DND-41 (cell line): ENCODE data around the gene C17orf114.

Source experiments
- EZH2 ChIP-seq: IDR thresholded peaks from 3 replicates; pipeline ENCODE4 v1.6.1; 2012; ENCODE audit warnings: borderline replicate concordance, low read depth, mild to moderate bottlenecking, moderate library complexity, low read length, inconsistent platforms; ENCODE audit not compliant: severe bottlenecking
- TF ChIP-seq, protein P1 (sequence below): IDR thresholded peaks from 2 replicates; pipeline ENCODE4 v1.5.1; 2012; ENCODE audit warnings: borderline replicate concordance, low read length, moderate library complexity, mild to moderate bottlenecking; ENCODE audit not compliant: poor library complexity, severe bottlenecking; ENCODE audit errors: extremely low read depth

- TF ChIP-seq, protein P1, sequence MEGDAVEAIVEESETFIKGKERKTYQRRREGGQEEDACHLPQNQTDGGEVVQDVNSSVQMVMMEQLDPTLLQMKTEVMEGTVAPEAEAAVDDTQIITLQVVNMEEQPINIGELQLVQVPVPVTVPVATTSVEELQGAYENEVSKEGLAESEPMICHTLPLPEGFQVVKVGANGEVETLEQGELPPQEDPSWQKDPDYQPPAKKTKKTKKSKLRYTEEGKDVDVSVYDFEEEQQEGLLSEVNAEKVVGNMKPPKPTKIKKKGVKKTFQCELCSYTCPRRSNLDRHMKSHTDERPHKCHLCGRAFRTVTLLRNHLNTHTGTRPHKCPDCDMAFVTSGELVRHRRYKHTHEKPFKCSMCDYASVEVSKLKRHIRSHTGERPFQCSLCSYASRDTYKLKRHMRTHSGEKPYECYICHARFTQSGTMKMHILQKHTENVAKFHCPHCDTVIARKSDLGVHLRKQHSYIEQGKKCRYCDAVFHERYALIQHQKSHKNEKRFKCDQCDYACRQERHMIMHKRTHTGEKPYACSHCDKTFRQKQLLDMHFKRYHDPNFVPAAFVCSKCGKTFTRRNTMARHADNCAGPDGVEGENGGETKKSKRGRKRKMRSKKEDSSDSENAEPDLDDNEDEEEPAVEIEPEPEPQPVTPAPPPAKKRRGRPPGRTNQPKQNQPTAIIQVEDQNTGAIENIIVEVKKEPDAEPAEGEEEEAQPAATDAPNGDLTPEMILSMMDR: no peak
- no peak for TF ChIP-seq EZH2
These were observed 16.0 kb downstream of the C17orf114 start, which contains the start of gene VMO1 for GRCh38 chr17:4786106-4786511.
